IPS-18c (cell line): ENCODE data around the gene DIO2.

ENCODE experiments used
- H3K4me3 ChIP-seq: 2 replicates; pipeline ENCODE4 v1.7.0; 2013; ENCODE audit warnings: low read depth, mild to moderate bottlenecking, low read length, moderate library complexity; ENCODE audit not compliant: insufficient read depth
- H3K9me3 ChIP-seq: one replicate; pipeline ENCODE4 v1.6.1; 2013; ENCODE audit warnings: mild to moderate bottlenecking, low read length, moderate library complexity; ENCODE audit not compliant: control insufficient read depth, insufficient read depth

Gene DIO2

DNA sequence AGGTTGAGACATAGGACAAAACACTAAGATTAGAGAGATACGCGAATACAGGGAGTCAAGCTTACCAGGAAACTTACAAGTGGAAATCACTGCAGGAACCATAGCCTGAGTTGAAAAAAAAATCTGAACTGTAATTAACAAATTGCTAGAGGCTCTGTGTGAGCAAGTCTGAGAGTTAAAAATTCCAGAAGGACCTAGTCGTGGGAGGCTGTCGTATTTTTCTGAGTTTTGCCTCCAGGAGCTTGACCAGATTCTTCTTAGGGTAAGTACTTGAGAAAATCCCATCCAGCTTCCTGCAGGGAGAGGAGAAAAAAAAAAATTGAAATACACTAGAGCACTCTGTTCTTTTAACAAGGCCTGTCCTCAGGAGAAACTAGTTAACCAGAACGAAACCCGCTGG lies 22.7 kb downstream of the DIO2 start:
- H3K4me3 ChIP-seq, result no peak overlapping the region
- H3K9me3 ChIP-seq, result no peaks in the 10 kb centered on the region

DNA sequence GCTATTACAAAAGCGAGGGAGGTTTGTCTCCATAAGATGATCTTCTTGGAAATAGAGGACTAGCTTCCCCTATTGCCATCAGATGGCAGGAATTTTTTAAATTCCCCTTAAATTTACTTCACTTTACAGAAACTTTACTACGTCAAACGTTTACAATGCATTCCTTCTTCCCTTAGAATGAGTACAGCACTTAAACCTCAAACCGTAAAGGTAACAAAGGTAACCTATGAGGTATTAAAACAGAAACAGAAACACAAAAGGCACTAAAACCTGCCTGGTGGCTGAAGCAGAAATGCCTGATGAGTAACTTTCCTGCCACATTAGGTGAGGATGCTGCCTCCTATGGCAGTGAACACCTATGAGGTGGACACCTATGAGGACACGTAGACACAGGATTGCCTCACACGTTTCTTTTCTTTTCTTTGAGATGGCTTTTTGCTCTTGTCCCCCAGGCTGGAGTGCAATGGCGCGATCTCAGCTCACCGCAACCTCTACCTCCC lies 25.0 kb downstream of the DIO2 start:
- no peaks in the 10 kb centered on the region for H3K9me3 ChIP-seq
- no peak overlapping the region for H3K4me3 ChIP-seq

DNA sequence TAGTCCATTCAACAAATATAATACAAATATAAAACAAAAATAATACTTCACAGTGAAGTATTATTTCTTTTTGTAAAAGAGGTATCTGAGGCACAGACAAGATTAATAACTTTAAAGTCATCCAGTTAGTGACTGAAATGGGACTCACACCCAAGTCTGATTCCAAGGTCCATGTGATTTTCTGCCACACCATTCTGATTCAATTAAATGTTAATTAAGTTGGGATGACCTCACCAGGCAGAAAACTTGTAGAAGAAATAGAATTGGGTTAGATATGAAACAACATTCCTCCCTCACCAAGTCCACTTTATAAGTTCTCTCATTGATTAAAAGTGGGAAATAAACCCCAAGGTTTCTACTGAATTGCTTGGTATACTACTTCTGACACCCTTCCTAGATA lies 34.4 kb downstream of the DIO2 start:
- Histone ChIP-seq H3K9me3 (no peaks in the 10 kb centered on the region), H3K4me3 (no peak overlapping the region)

DNA sequence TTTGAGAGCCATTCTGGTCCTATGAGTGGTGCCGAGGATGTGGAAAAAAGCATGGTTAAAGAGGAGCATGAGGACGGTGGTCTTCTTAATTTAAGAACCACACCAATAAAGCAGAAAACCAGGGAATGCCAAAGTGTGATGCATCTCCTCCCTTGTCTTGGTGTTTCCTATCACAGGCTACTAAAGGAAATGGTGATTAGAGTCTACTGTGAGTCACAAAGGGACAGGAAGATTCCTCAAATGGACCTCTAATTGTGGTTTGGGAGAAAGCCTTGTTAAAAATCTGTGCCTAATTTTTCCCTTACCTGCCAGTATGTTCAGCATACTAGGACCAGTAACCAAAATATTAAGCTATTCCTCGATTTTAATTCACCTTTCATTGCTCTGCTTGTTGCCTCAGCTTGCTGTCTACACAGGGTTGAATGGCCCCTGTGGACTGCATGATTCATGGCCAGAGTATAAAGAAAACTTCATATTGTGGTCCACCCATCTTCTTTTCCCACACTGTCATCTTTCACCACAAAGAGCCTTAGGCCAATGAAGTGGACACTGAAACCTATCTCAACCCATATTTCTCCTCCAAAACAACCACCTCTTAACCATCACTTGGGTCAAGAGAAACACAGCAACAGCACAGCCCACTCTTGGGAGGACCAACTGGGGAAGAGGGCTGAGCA lies 38.8 kb downstream of the DIO2 start:
- no peak overlapping the region for H3K4me3 ChIP-seq
- no peaks in the 10 kb centered on the region for H3K9me3 ChIP-seq

DNA sequence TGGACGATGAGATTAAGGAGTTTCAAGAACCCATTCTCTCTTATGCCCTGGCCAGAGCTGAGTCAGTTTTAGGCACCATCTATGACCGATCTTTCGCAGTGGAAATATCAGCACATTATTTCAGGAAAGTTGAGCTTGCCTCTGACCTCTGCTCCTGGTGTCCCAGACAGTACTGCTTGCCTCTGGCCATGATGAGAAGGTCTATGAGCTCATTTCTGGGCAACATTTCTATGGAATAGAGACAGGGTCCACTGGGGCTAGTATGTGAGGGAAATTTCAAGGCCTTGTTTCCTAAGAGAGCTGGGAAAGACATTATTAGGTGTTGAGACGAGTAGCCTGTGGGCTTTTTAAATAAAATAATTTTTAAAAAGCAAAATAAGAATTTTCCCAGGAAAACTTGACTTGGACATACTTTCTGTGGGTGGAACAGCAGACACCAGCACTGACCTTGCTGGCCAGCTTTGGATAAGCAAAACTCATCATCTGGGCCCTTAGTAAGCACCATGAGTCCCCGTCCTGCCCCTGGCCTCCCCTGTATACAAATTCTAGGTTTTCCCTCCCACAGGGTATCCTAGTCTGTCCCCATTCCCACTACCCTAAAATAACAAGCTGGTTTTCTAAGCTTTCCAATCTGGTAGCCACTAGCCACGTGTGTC lies 43.4 kb downstream of the DIO2 start:
- Histone ChIP-seq H3K9me3 (no peaks in the 10 kb centered on the region), H3K4me3 (no peak overlapping the region)

DNA sequence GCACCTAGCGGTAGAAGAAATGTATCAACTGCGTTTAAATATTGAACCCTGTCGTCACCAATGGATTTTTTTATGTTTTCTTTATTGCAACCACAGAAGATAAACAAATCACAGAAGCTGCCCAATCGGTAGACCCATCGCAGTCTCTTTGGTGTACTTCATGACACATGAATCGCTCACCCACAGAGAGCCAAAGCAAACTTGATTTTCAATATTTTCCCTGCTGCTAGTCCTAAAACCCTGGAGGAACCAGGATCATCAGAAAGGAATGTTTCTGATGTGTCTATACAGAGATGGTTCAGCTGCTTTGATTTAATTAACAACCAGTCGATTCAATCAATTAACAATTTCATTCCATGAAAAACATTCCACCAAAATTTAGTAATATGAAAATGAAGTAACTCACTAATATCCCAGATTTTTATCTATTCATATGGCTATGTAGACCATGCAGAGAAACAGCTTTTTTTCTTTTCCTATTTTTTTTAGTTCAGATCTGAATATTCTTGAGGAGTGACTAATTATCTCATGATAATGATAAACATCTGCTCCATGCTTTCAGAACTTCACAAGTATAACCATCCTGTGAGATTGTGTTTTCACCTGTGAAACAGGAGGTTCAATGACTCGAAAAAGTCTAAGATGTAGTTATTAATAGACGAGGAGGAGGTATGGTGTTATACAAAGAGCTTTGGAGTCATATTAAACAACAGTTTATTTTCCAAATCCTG lies 46.1 kb downstream of the DIO2 start:
- Histone ChIP-seq H3K9me3 (no peaks in the 10 kb centered on the region), H3K4me3 (no peak overlapping the region)

DNA sequence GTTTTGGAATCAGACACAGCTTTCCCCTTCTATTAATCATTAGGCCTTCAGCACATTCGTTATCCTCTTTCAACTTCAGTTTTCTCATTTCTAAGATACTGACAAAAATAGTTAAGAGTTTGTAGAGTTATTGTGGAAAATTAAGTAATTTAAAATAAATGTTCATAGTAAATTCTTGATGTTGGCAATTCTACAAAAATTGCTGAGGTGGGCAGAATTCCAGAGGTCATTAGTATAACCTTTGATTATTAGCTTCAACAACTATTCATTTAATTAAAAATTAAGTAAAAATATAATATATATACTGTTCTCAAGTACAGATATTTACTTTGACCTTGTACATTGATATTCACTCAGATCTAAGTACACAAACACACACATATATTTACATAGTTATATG lies 58.5 kb downstream of the DIO2 start:
- Histone ChIP-seq H3K9me3 (no peaks in the 10 kb centered on the region), H3K4me3 (no peak overlapping the region)

DNA sequence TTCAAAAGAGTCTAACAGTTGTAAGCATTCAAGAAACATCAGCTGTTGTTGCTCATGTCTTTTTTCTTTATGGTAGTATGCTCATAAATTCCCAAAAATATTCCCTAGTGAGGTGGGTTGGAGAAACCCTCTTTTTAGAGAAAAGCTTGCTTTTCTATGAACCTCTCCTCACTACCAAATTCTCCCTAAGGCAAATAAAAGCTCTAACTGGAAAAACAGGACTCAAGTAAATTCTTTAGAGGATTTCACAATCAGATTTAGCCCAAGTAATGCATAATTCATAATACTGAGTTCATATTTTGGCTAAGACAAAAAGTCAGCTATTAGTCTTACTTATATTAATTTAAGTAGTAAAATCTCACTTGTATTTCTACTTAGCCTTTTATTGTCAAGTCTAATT lies 59.1 kb downstream of the DIO2 start:
- H3K4me3 ChIP-seq, result no peak overlapping the region
- H3K9me3 ChIP-seq, result no peaks in the 10 kb centered on the region

DNA sequence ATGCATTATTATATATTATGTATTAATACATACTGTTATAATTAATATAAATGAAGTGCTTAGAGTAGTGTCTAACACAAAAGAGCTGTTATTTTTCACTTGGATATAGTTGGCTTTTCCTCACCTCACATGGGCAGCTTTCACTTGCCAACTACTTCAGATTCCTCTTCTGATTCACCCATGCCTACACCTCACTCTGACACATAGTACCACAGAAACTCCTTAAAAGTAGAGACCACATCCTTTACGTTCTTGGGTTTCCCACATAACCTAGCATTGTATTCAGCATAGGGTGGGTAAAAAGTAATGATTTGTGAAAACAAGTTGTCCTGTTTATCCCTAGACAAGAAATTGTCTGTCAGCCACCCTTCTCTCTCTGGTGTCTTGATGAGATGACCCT lies 61.0 kb downstream of the DIO2 start:
- Histone ChIP-seq H3K9me3 (no peaks in the 10 kb centered on the region), H3K4me3 (no peak overlapping the region)
